Kidney (tissue), 14 donors: ENCODE results near the gene DDX47. TPM values are rescaled to one million over a fixed set of nuclear protein-coding genes. Genes with fewer than 3 reads are reported as not detected.

Experiments
- DNase-seq, 5 donors: peaks; one replicate each; pipeline ENCODE4 v3.0.0-alpha.2; 2013 to 2020
- FAIRE-seq: peaks from 2 replicates; lab custom pipeline; 2012; peaks lifted over from hg19 to GRCh38; lab: Jason Lieb, UNC
- H3K27ac ChIP-seq, 2 donors: one replicate each; pipeline ENCODE4 v1.7.0; 2013; ENCODE audit warnings: low read depth in 2 of 2, low read length in 2 of 2, inconsistent platforms in 1 of 2
- H3K27me3 ChIP-seq: one replicate; pipeline ENCODE4 v1.7.1; 2013; ENCODE audit warnings: low read length, inconsistent platforms; ENCODE audit not compliant: control insufficient read depth, insufficient read depth
- H3K36me3 ChIP-seq, 3 donors: one replicate each; pipeline versions ENCODE4 v1.7.0 to v1.7.1; 2013; ENCODE audit warnings: low read length in 3 of 3, control low read depth in 1 of 3, inconsistent platforms in 1 of 3; ENCODE audit not compliant: insufficient read depth in 3 of 3, control insufficient read depth in 2 of 3
- H3K4me1 ChIP-seq, 3 donors: one replicate each; pipeline versions ENCODE4 v1.7.0 to v1.7.1; 2013; ENCODE audit warnings: low read length in 3 of 3, inconsistent platforms in 1 of 3, low read depth in 1 of 3; ENCODE audit not compliant: control insufficient read depth in 2 of 3, insufficient read depth in 2 of 3
- H3K4me3 ChIP-seq, 3 donors: one replicate each; pipeline versions ENCODE4 v1.7.0 to v1.8.1; 2013; ENCODE audit warnings: low read length in 3 of 3, control low read depth in 1 of 3, inconsistent platforms in 1 of 3
- H3K9ac ChIP-seq, 3 donors: one replicate each; pipeline versions ENCODE4 v1.7.0 to v1.7.1; 2013; ENCODE audit warnings: low read length in 3 of 3, control low read depth in 1 of 3, inconsistent platforms in 1 of 3
- H3K9me3 ChIP-seq, 3 donors: one replicate each; pipeline versions ENCODE4 v1.7.0 to v1.7.1; 2013; ENCODE audit warnings: low read length in 3 of 3, control low read depth in 1 of 3, inconsistent platforms in 1 of 3; ENCODE audit not compliant: control insufficient read depth in 2 of 3, insufficient read depth in 1 of 3
- CTCF ChIP-seq: IDR thresholded peaks from 3 replicates; pipeline ENCODE4 v1.5.1; 2012; ENCODE audit warnings: mild to moderate bottlenecking, moderate library complexity, borderline replicate concordance; ENCODE audit not compliant: insufficient read depth; ENCODE audit errors: extremely low read depth
- intact Hi-C: fragments of 100-400 bp; cut with DNase I; formaldehyde crosslinking; loops from one replicate; pipeline ENCODE4 v1.11.1; 2022
- polyA plus RNA-seq: library from polyadenylated mRNA; stranded (reverse); fragments of 350-450 nt; fragmentation: Illumina TruSeq; extraction: RNeasy Lipid Tissue Mini Kit (QIAGEN cat#74804); gene quantifications from one replicate; pipeline ENCODE4 v1.2.3, GENCODE V29; 2014; ENCODE audit warnings: low read depth, low replicate concordance; ENCODE audit not compliant: insufficient read depth
- total RNA-seq: library from RNA; stranded (reverse); fragmentation: NEBNext Ultra II Directional; extraction: Animal tissue kit (Norgen Biotek cat#: 25700); gene quantifications from one replicate; pipeline ENCODE4 v1.2.1, GENCODE V29; 2021
- donor health status: control.
- donor health status: control.
- donor health status: control.
- donor health status: control.
- donor health status: control.
- donor health status: DM: yes; HTN: yes; CAD: no.
- donor health status: Normal renal cell carcinoma (clear cell type).

DDX47 gene
- total and polyA plus RNA-seq, 2 donors from 2014 or later: 35.1 to 50.9 TPM

GRCh38 chr12:12796928-12797793, 16.0 kb upstream of the DDX47 start:
- TF ChIP-seq CTCF: no peak
- FAIRE-seq: no peak
- H3K36me3 ChIP-seq: no peaks in the 10 kb centered on the region
- H3K4me3 ChIP-seq: no peak overlapping the region
- intact Hi-C loops: no loop called here
- H3K9me3 ChIP-seq: no peaks in the 10 kb centered on the region
- no peak for DNase-seq
- H3K27ac ChIP-seq: no peak overlapping the region
- H3K27me3 ChIP-seq: no peaks in the 10 kb centered on the region
- H3K9ac ChIP-seq: no peak overlapping the region
- no peaks in the 10 kb centered on the region for H3K4me1 ChIP-seq

- TF ChIP-seq CTCF: no peak
- intact Hi-C loops: no loop called here
- H3K36me3 ChIP-seq: no peaks in the 10 kb centered on the region
- no peak overlapping the region for H3K9ac ChIP-seq
- peak in 1 of 5 donors; percentile 45 for DNase-seq
- FAIRE-seq: no peak
- H3K27ac ChIP-seq: no peak overlapping the region
- H3K4me1 ChIP-seq: no peaks in the 10 kb centered on the region
- no peaks in the 10 kb centered on the region for H3K27me3 ChIP-seq
- H3K4me3 ChIP-seq: no peak overlapping the region
- no peaks in the 10 kb centered on the region for H3K9me3 ChIP-seq
Observed at GRCh38 chr12:12797794-12798152, 15.4 kb upstream of the DDX47 start.

- FAIRE-seq: no peak
- no peak for TF ChIP-seq CTCF
- H3K9me3 ChIP-seq: no peaks in the 10 kb centered on the region
- H3K27ac ChIP-seq: no peak overlapping the region
- no peak overlapping the region for H3K9ac ChIP-seq
- intact Hi-C loops: no loop called here
- H3K36me3 ChIP-seq: no peaks in the 10 kb centered on the region
- no peak for DNase-seq
- peaks cover 0 to 3% (median 0%) of the 10 kb centered on the region in 3 donors for H3K4me1 ChIP-seq
- H3K4me3 ChIP-seq: no peak overlapping the region
- H3K27me3 ChIP-seq: no peaks in the 10 kb centered on the region
Observed at GRCh38 chr12:12798480-12798879, 14.7 kb upstream of the DDX47 start.
